H9 (cell line): ENCODE results near the gene ABLIM1. TPM values are rescaled to one million over a fixed set of nuclear protein-coding genes. Genes with fewer than 3 reads are reported as not detected.

Experiments used
- DNase-seq: peaks from one replicate; pipeline ENCODE4 v3.0.0-alpha.2; 2017
- H2AFZ ChIP-seq: one replicate; pipeline ENCODE4 v1.6.1; 2013; ENCODE audit warnings: mild to moderate bottlenecking, low read length, control low read depth, moderate library complexity
- H2AK5ac ChIP-seq: 2 replicates; pipeline ENCODE4 v1.6.1; 2013; ENCODE audit warnings: low read length, control low read depth, mixed read lengths; ENCODE audit not compliant: insufficient read length
- H2BK120ac ChIP-seq: one replicate; pipeline ENCODE4 v1.6.1; 2013; ENCODE audit warnings: low read depth, mild to moderate bottlenecking, low read length, control low read depth, inconsistent platforms; ENCODE audit not compliant: poor library complexity, severe bottlenecking
- H2BK12ac ChIP-seq: 2 replicates; pipeline ENCODE4 v1.6.1; 2013; ENCODE audit warnings: low read length, control low read depth, mixed read lengths, low read depth; ENCODE audit not compliant: insufficient read length
- H2BK15ac ChIP-seq: 2 replicates; pipeline ENCODE4 v1.6.1; 2013; ENCODE audit warnings: low read depth, low read length, control low read depth
- H2BK20ac ChIP-seq: one replicate; pipeline ENCODE4 v1.6.1; 2013; ENCODE audit warnings: low read depth, mild to moderate bottlenecking, low read length, control low read depth, inconsistent platforms; ENCODE audit not compliant: poor library complexity, severe bottlenecking
- H2BK5ac ChIP-seq: 2 replicates; pipeline ENCODE4 v1.6.1; 2013; ENCODE audit warnings: low read length, control low read depth, mixed read lengths; ENCODE audit not compliant: insufficient read length
- H3K14ac ChIP-seq: 2 replicates; pipeline ENCODE4 v1.6.1; 2013; ENCODE audit warnings: low read length, control low read depth; ENCODE audit not compliant: insufficient read depth
- H3K18ac ChIP-seq: 2 replicates; pipeline ENCODE4 v1.6.1; 2013; ENCODE audit warnings: low read depth, mild to moderate bottlenecking, mixed read lengths, low read length, control low read depth; ENCODE audit not compliant: insufficient read length
- H3K23ac ChIP-seq: 2 replicates; pipeline ENCODE4 v1.6.1; 2013; ENCODE audit warnings: low read length, control low read depth, mixed read lengths, low read depth; ENCODE audit not compliant: insufficient read length
- H3K23me2 ChIP-seq: 2 replicates; pipeline ENCODE4 v1.6.1; 2013; ENCODE audit warnings: low read depth, mild to moderate bottlenecking, mixed read lengths, low read length, control low read depth; ENCODE audit not compliant: insufficient read length, poor library complexity, severe bottlenecking
- H3K27ac ChIP-seq: 2 replicates; pipeline ENCODE4 v1.5.1; 2013; ENCODE audit warnings: low read length, control low read depth, mixed read lengths, low read depth; ENCODE audit not compliant: insufficient read length
- H3K27me3 ChIP-seq: 2 replicates; pipeline ENCODE4 v1.6.1; 2013; ENCODE audit warnings: low read length, control low read depth, inconsistent platforms; ENCODE audit not compliant: insufficient read depth
- H3K4ac ChIP-seq: 2 replicates; pipeline ENCODE4 v1.6.1; 2013; ENCODE audit warnings: low read depth, mild to moderate bottlenecking, control low read depth, inconsistent platforms, low read length, moderate library complexity
- H3K4me1 ChIP-seq: 2 replicates; pipeline ENCODE4 v1.6.1; 2013; ENCODE audit warnings: low read length, control low read depth, inconsistent platforms; ENCODE audit not compliant: insufficient read depth
- H3K4me2 ChIP-seq: 2 replicates; pipeline ENCODE4 v1.6.1; 2013; ENCODE audit warnings: low read length, control low read depth, mixed read lengths; ENCODE audit not compliant: insufficient read length, insufficient read depth
- H3K56ac ChIP-seq: 2 replicates; pipeline ENCODE4 v1.6.1; 2013; ENCODE audit warnings: low read depth, mild to moderate bottlenecking, mixed read lengths, low read length, control low read depth; ENCODE audit not compliant: insufficient read length
- H3K79me1 ChIP-seq: 2 replicates; pipeline ENCODE4 v1.6.1; 2013; ENCODE audit warnings: low read depth, mild to moderate bottlenecking, moderate library complexity, low read length, control low read depth, inconsistent platforms; ENCODE audit not compliant: insufficient read depth, poor library complexity, severe bottlenecking
- H3K79me2 ChIP-seq: 2 replicates; pipeline ENCODE4 v1.6.1; 2013; ENCODE audit warnings: low read length, control low read depth, inconsistent platforms; ENCODE audit not compliant: insufficient read depth
- H3K9ac ChIP-seq: 2 replicates; pipeline ENCODE4 v1.6.1; 2013; ENCODE audit warnings: low read length, control low read depth, mixed read lengths; ENCODE audit not compliant: insufficient read length; ENCODE audit errors: extremely low read depth
- H3K9me3 ChIP-seq: one replicate; pipeline ENCODE4 v1.6.1; 2013; ENCODE audit warnings: low read depth, low read length, inconsistent platforms; ENCODE audit not compliant: control insufficient read depth
- H3T11ph ChIP-seq: one replicate; pipeline ENCODE4 v1.6.1; 2013; ENCODE audit warnings: mild to moderate bottlenecking, low read length, control low read depth, inconsistent platforms
- H4K20me1 ChIP-seq: one replicate; pipeline ENCODE4 v1.6.1; 2013; ENCODE audit not compliant: control insufficient read depth, insufficient read length, insufficient read depth
- H4K5ac ChIP-seq: 2 replicates; pipeline ENCODE4 v1.6.1; 2013; ENCODE audit warnings: low read depth, mild to moderate bottlenecking, mixed read lengths, low read length, control low read depth; ENCODE audit not compliant: insufficient read length
- H4K8ac ChIP-seq: replicated peaks from 2 replicates; pipeline ENCODE4 v1.6.1; 2013; ENCODE audit warnings: low read length, control low read depth, mixed read lengths, low read depth; ENCODE audit not compliant: insufficient read length
- H4K91ac ChIP-seq: 2 replicates; pipeline ENCODE4 v1.6.1; 2013; ENCODE audit warnings: low read depth, mild to moderate bottlenecking, moderate library complexity, mixed read lengths, low read length, control low read depth; ENCODE audit not compliant: insufficient read length
- H3K27ac Mint-ChIP-seq, 3 experiments: 2 replicates in 2 of 3; 3 replicates in 1 of 3; pipeline ENCODE4 v1.8.0; 2020 to 2021; ENCODE audit warnings: mixed read lengths in 3 of 3, mild to moderate bottlenecking in 1 of 3, moderate library complexity in 1 of 3
- H3K27me3 Mint-ChIP-seq: 2 replicates; pipeline ENCODE4 v1.8.0; 2021; ENCODE audit warnings: low read depth, mild to moderate bottlenecking, moderate library complexity, mixed read lengths
- H3K36me3 Mint-ChIP-seq, 3 experiments: 2 replicates in 2 of 3; 3 replicates in 1 of 3; pipeline ENCODE4 v1.8.0; 2020 to 2021; ENCODE audit warnings: low read depth in 3 of 3, mixed read lengths in 3 of 3; ENCODE audit not compliant: insufficient read depth in 1 of 3
- H3K4me1 Mint-ChIP-seq, 2 experiments: 2 replicates each; pipeline ENCODE4 v1.8.0; 2020; ENCODE audit warnings: mixed read lengths in 2 of 2
- H3K4me3 Mint-ChIP-seq, 2 experiments: 2 replicates in 1 of 2; 3 replicates in 1 of 2; pipeline ENCODE4 v1.8.0; 2020 to 2021; ENCODE audit warnings: mild to moderate bottlenecking in 2 of 2, mixed read lengths in 2 of 2, moderate library complexity in 1 of 2
- H3K9me3 Mint-ChIP-seq, 2 experiments: 2 replicates in 1 of 2; 3 replicates in 1 of 2; pipeline ENCODE4 v1.8.0; 2020; ENCODE audit warnings: mild to moderate bottlenecking in 2 of 2, mixed read lengths in 2 of 2, moderate library complexity in 1 of 2
- WGBS: extraction: QIAGEN DNeasy Blood & Tissue Kit; methylation state at CpG from one replicate; pipeline ENCODE4 v1.1.7; 2013; ENCODE audit warnings: missing lambda C conversion rate, low lambda C conversion rate, mixed read lengths; ENCODE audit not compliant: insufficient read length; ENCODE audit errors: extremely low coverage; 5-methylcytosine and 5-hydroxymethylcytosine counted together
- total RNA-seq: library from RNA; stranded (reverse); gene quantifications from 2 replicates; pipeline ENCODE4 v1.2.1, GENCODE V29; 2021
- TF ChIP-seq, protein P1 (sequence below): fragments of 200-600 bp; sonication (generic); conservative IDR thresholded peaks from 3 replicates; pipeline ENCODE4 v1.8.0; 2021; ENCODE audit warnings: antibody characterized with exemption, mild to moderate bottlenecking

The ABLIM1 gene
- total RNA-seq, 1 experiment from 2014 or later = 32.1 TPM

DNA sequence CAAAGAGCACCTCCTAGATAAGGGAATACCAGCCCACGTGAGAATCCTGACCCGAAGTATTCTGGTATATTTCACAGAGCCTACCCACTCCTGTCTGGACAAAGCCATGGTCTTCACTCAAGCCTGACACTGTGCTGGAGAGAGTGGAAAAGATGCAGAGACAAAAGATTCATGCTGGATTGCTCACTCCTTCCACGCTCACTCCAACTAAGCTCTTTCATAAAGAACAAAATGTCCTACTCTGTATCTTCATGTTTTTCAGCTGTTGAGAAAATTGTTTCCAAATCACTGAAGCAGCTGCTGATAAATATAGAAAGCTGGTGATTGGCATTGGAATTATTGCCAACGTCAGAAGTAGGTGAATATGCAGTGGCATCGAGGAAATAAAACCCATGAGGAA is 106.0 kb downstream of the ABLIM1 start:
- H3K27ac Mint-ChIP-seq = no peak overlapping the region
- H3K4me1 ChIP-seq = no peaks in the 10 kb centered on the region
- H4K8ac ChIP-seq = no peak overlapping the region
- TF ChIP-seq, protein P1, sequence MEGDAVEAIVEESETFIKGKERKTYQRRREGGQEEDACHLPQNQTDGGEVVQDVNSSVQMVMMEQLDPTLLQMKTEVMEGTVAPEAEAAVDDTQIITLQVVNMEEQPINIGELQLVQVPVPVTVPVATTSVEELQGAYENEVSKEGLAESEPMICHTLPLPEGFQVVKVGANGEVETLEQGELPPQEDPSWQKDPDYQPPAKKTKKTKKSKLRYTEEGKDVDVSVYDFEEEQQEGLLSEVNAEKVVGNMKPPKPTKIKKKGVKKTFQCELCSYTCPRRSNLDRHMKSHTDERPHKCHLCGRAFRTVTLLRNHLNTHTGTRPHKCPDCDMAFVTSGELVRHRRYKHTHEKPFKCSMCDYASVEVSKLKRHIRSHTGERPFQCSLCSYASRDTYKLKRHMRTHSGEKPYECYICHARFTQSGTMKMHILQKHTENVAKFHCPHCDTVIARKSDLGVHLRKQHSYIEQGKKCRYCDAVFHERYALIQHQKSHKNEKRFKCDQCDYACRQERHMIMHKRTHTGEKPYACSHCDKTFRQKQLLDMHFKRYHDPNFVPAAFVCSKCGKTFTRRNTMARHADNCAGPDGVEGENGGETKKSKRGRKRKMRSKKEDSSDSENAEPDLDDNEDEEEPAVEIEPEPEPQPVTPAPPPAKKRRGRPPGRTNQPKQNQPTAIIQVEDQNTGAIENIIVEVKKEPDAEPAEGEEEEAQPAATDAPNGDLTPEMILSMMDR = no peak
- H4K20me1 ChIP-seq = no peaks in the 10 kb centered on the region
- no peak overlapping the region for H3K23ac ChIP-seq
- no peak overlapping the region for H3K4me2 ChIP-seq
- H3K79me1 ChIP-seq = no peaks in the 10 kb centered on the region
- no peaks in the 10 kb centered on the region for H3K4me1 Mint-ChIP-seq
- DNase-seq = no peak
- H2BK20ac ChIP-seq = no peak overlapping the region
- H2BK12ac ChIP-seq = no peak overlapping the region
- peaks cover 3% of the 10 kb centered on the region for H3K23me2 ChIP-seq
- H3K27me3 Mint-ChIP-seq = no peaks in the 10 kb centered on the region
- no peak overlapping the region for H3T11ph ChIP-seq
- H2AK5ac ChIP-seq = no peak overlapping the region
- no peak overlapping the region for H2AFZ ChIP-seq
- no peak overlapping the region for H2BK5ac ChIP-seq
- H3K18ac ChIP-seq = no peak overlapping the region
- no peaks in the 10 kb centered on the region for H3K27me3 ChIP-seq
- no CpG with 5 or more reads among the region's 5 CpGs for WGBS
- no peak overlapping the region for H3K9ac ChIP-seq
- H2BK15ac ChIP-seq = no peak overlapping the region
- H3K36me3 Mint-ChIP-seq = no peaks in the 10 kb centered on the region
- H3K9me3 ChIP-seq = peaks cover 4% of the 10 kb centered on the region
- H3K9me3 Mint-ChIP-seq = no peaks in the 10 kb centered on the region
- no peak overlapping the region for H2BK120ac ChIP-seq
- H3K4ac ChIP-seq = no peak overlapping the region
- H3K56ac ChIP-seq = no peak overlapping the region
- H3K14ac ChIP-seq = no peak overlapping the region
- H3K79me2 ChIP-seq = no peaks in the 10 kb centered on the region
- no peak overlapping the region for H3K4me3 Mint-ChIP-seq
- no peak overlapping the region for H4K91ac ChIP-seq
- no peak overlapping the region for H4K5ac ChIP-seq
- no peak overlapping the region for H3K27ac ChIP-seq
